Muscle of leg (tissue), 11 donors: ENCODE results near the gene GNS. TPM values are rescaled to one million over a fixed set of nuclear protein-coding genes. Genes with fewer than 3 reads are reported as not detected.

Experiments
- DNase-seq: peaks from one replicate; pipeline ENCODE4 v3.0.0; 2013
- H3K27ac ChIP-seq: one replicate; pipeline ENCODE4 v1.5.1; 2013; ENCODE audit warnings: mild to moderate bottlenecking, low read length, control low read depth
- H3K27me3 ChIP-seq: one replicate; pipeline ENCODE4 v1.6.1; 2013; ENCODE audit warnings: low read length; ENCODE audit not compliant: control insufficient read depth, insufficient read depth
- H3K36me3 ChIP-seq: one replicate; pipeline ENCODE4 v1.6.1; 2013; ENCODE audit warnings: low read length; ENCODE audit not compliant: control insufficient read depth, insufficient read depth
- H3K4me1 ChIP-seq: one replicate; pipeline ENCODE4 v1.6.1; 2013; ENCODE audit warnings: low read length; ENCODE audit not compliant: control insufficient read depth, insufficient read depth
- H3K4me3 ChIP-seq: one replicate; pipeline ENCODE4 v1.5.1; 2013; ENCODE audit warnings: low read length, control low read depth
- H3K9me3 ChIP-seq: replicated peaks from 2 replicates; pipeline ENCODE4 v1.6.1; 2013; ENCODE audit warnings: low read depth, low read length; ENCODE audit not compliant: control insufficient read depth
- WGBS: methylation state at CpG from one replicate; pipeline ENCODE4 v1.1.5; 2013; ENCODE audit warnings: missing lambda C conversion rate; ENCODE audit not compliant: insufficient coverage; 5-methylcytosine and 5-hydroxymethylcytosine counted together
- polyA plus RNA-seq, 8 donors: library from polyadenylated mRNA; unstranded; fragments of 120-200 nt; gene quantifications; one replicate each; pipeline versions ENCODE4 v1.2.1 to v1.2.3, GENCODE V29; 2013; ENCODE audit warnings: inconsistent platforms in 1 of 8, low replicate concordance in 1 of 8; ENCODE audit not compliant: insufficient read length in 8 of 8, insufficient read depth in 1 of 8
- total RNA-seq: library from RNA; stranded (reverse); fragments of 120-200 nt; gene quantifications from one replicate; pipeline ENCODE4 v1.2.4, GENCODE V29; 2013

GNS gene
- total and polyA plus RNA-seq, 9 donors, result 52.3 to 85.0 (median 68.5) TPM

DNA sequence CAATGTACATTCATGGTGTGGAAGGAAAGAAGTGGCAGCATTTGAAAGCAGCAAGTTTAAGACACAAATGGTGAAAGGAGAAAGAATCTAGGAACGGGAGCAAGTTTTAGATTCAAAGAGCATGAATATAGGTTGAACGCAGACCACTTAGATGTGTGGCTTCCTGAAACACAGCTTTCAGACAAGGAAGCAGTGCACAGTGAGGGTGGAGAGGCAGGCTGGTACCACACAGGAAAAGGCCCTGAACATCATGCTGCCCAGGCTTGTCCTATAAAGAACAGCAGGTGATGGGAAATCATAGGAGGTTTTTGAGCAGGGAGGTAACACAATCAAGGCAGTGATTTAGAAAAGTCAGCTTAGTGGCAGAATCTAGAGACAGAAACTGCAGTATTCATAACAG, 35.6 kb downstream of the GNS start:
- Histone ChIP-seq H3K4me3 (no peak overlapping the region), H3K27me3 (no peaks in the 10 kb centered on the region), H3K9me3 (no peaks in the 10 kb centered on the region), H3K27ac (no peak overlapping the region), H3K36me3 (peaks cover 52% of the 10 kb centered on the region), H3K4me1 (no peaks in the 10 kb centered on the region)
- DNase-seq, result no peak
- WGBS, result 92% methylated on average over 2 of the region's 2 CpGs

DNA sequence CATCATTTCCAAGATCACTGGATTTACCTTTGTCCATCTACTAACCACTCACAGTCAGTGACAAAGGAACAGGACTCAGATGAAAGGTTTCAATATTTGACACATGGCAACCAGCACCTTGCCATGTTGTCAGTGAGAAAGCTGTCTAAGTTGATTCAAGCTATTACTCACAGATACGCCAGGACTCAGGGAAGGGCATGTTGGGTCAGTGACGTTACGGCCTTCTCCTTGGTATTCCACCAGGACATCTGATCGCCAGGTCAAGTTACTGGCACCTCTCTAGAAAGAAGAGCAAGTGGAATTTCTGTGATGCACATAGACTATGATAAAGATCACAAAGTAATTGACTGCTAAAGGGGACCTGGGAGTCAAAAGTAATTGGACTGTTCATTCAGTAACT, 36.4 kb downstream of the GNS start:
- Histone ChIP-seq H3K27ac (no peak overlapping the region), H3K27me3 (no peaks in the 10 kb centered on the region), H3K36me3 (peaks cover 56% of the 10 kb centered on the region), H3K4me3 (no peak overlapping the region), H3K4me1 (no peaks in the 10 kb centered on the region), H3K9me3 (no peaks in the 10 kb centered on the region)
- DNase-seq, result no peak
- 82% methylated on average over 4 of the region's 4 CpGs for WGBS

DNA sequence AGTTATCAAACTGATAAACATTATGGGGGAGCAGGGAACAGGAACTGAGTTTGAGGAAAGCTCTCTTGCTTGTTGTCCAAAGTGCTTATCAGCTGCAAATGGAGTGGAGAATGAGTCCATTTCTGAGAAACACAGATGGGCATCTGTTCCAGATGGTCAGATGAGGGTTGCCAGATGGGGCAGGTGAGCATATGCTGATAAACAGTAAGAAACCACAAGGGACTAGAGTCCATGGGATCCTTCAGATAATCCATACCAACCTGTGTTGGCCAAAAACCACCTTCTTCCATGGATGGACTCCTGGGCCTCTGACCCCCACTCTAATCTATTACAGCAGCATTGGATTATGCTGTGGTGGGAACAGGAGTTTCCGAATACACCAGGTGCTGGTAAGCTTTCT, 38.3 kb downstream of the GNS start:
- Histone ChIP-seq H3K27me3 (no peaks in the 10 kb centered on the region), H3K4me3 (no peak overlapping the region), H3K27ac (no peak overlapping the region), H3K9me3 (no peaks in the 10 kb centered on the region), H3K4me1 (no peaks in the 10 kb centered on the region), H3K36me3 (peaks cover 72% of the 10 kb centered on the region)
- WGBS, result no CpG with 5 or more reads among the region's 1 CpG
- DNase-seq, result no peak

DNA sequence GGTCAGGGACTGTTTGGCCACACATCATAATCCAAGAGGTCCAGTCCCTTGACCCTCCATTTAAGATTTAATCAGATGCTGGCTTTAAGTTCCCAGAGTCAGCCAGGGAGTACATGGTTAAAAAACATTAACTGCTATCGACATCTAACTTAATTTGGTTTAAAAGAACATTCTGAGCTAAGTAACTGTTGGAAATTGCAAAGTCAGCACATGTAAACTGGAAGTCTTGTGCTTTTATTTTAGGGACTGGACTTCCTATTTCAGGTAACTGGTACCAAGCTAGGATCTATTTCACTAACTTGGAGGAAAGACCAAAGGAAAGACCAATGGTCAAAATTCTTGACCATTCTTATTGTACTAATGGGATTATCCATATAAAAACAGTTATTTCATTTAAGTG, 40.6 kb downstream of the GNS start:
- Histone ChIP-seq H3K4me1 (no peaks in the 10 kb centered on the region), H3K27ac (no peak overlapping the region), H3K4me3 (no peak overlapping the region), H3K36me3 (peaks cover 76% of the 10 kb centered on the region), H3K9me3 (no peaks in the 10 kb centered on the region), H3K27me3 (no peaks in the 10 kb centered on the region)
- WGBS, result no CpG with 5 or more reads among the region's 1 CpG
- no peak for DNase-seq

- Histone ChIP-seq H3K36me3 (peaks cover 66% of the 10 kb centered on the region), H3K27ac (no peak overlapping the region), H3K9me3 (no peaks in the 10 kb centered on the region), H3K4me1 (no peaks in the 10 kb centered on the region), H3K4me3 (no peak overlapping the region), H3K27me3 (no peaks in the 10 kb centered on the region)
- WGBS, result 95% methylated on average over 3 of the region's 6 CpGs
- DNase-seq, result no peak
These were observed 42.3 kb downstream of the GNS start for GRCh38 chr12:64716839-64717455.

- no peak overlapping the region for H3K27ac ChIP-seq
- no peaks in the 10 kb centered on the region for H3K27me3 ChIP-seq
- peaks cover 60% of the 10 kb centered on the region for H3K36me3 ChIP-seq
- H3K4me1 ChIP-seq, result no peaks in the 10 kb centered on the region
- WGBS, result 67% methylated on average over 1 of the region's 4 CpGs
- H3K9me3 ChIP-seq, result no peaks in the 10 kb centered on the region
- no peak for DNase-seq
- H3K4me3 ChIP-seq, result no peak overlapping the region
These were observed 42.8 kb downstream of the GNS start for GRCh38 chr12:64716371-64716770.

DNA sequence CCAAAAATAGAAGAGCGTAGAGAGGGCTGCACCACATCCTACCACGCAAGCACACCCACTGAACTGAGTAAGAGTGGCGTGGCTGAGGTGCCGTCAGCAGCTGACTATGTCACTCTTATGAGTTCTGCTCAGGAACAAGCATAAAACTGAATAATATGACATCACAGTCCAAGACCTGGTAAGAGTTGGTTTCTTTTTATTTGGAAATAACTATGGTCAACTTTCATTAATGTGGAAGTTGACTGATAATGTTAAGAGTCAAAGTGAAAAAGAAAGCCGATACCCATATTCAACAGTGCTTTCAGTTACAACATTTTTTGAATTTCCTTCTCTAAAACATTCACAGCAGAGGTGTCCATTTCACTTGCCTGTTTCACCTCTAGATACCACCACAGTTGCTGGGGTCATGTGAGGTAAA, 44.6 kb downstream of the GNS start:
- Histone ChIP-seq H3K9me3 (no peaks in the 10 kb centered on the region), H3K27ac (peak overlapping the region; percentile 20), H3K27me3 (no peaks in the 10 kb centered on the region), H3K36me3 (peaks cover 45% of the 10 kb centered on the region), H3K4me3 (no peak overlapping the region), H3K4me1 (no peaks in the 10 kb centered on the region)
- WGBS, result 80% methylated on average over 1 of the region's 5 CpGs
- DNase-seq, result peak; percentile 11

GRCh38 chr12:64713376-64713775, 45.8 kb downstream of the GNS start:
- Histone ChIP-seq H3K27me3 (no peaks in the 10 kb centered on the region), H3K36me3 (peaks cover 38% of the 10 kb centered on the region), H3K9me3 (no peaks in the 10 kb centered on the region), H3K4me3 (no peak overlapping the region), H3K27ac (no peak overlapping the region), H3K4me1 (no peaks in the 10 kb centered on the region)
- no peak for DNase-seq

DNA sequence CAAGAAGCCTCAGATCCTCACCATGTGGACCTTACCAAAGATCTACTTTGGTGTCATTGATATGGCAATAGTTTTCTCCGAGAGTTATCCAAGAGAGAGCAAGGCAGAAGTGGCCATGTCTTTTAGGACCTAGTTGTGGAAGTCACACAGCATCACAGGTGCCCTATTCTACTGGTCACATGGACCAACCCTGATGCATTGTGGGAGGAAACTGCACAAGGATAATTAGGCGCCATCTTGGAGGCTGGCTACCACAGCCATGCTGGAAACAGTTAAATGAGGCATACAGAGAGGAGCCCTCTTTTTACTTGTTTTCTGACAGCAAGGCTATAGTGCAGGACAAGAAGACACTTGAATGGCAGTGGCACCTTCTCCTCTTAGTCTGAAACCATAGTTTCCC, 49.8 kb downstream of the GNS start:
- Histone ChIP-seq H3K4me3 (no peak overlapping the region), H3K36me3 (peaks cover 9% of the 10 kb centered on the region), H3K27ac (no peak overlapping the region), H3K4me1 (peaks cover 26% of the 10 kb centered on the region), H3K9me3 (no peaks in the 10 kb centered on the region), H3K27me3 (no peaks in the 10 kb centered on the region)
- WGBS, result 88% methylated on average over 1 of the region's 2 CpGs
- no peak for DNase-seq

- Histone ChIP-seq H3K27ac (peak overlapping the region; percentile 76), H3K4me3 (no peak overlapping the region), H3K36me3 (no peaks in the 10 kb centered on the region), H3K9me3 (no peaks in the 10 kb centered on the region), H3K27me3 (no peaks in the 10 kb centered on the region), H3K4me1 (peaks cover 26% of the 10 kb centered on the region)
- no peak for DNase-seq
- no CpG with 5 or more reads among the region's 2 CpGs for WGBS
These were observed 51.3 kb downstream of the GNS start for GRCh38 chr12:64707926-64708325.

DNA sequence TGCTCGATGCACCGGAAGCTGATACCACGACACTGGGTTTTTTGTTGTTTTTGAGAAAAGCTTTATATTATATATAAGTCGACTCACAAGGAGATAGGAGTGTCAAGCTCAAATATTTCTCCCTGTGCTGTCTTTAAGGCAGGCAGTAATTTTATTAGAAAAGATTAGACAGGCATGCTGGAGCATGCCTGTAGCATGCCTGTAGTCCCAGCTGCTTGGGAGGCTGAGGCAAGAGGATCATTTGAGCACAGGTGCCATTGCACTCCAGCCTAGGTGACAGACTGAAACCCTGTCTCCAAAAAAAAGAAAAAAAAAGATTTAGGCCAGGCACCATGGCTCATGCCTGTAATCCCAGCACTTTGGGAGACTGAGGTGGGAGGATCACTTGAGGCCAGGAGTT, 51.8 kb downstream of the GNS start:
- no CpG with 5 or more reads among the region's 4 CpGs for WGBS
- peak overlapping the region; percentile 76 for H3K27ac ChIP-seq
- DNase-seq, result no peak

More for the DNA sequence above, 51.8 kb downstream of the GNS start:
- Histone ChIP-seq H3K4me3 (no peak overlapping the region), H3K36me3 (peaks cover 2% of the 10 kb centered on the region), H3K27me3 (no peaks in the 10 kb centered on the region), H3K4me1 (peaks cover 26% of the 10 kb centered on the region), H3K9me3 (no peaks in the 10 kb centered on the region)
